ENCODE results near the gene CASP1. TPM values are rescaled to one million over a fixed set of nuclear protein-coding genes. Genes with fewer than 3 reads are reported as not detected.

CASP1 gene
- total RNA-seq, 1 experiment from 2014 or later = not detected

- 0 out of 4 replicates have a peak, but pooled peaks cover 0 to 3% of the 10 kb centered on the region in 2 experiments for H3K4me1 Mint-ChIP-seq
- Histone ChIP-seq H3K79me1 (ENCODE audit: insufficient read depth, low read depth, low read length, poor library complexity, severe bottlenecking) (no peaks in the 10 kb centered on the region), H3K4ac (ENCODE audit: low read depth, low read length) (no peak overlapping the region), H3K9me3 (ENCODE audit: control insufficient read depth, low read depth, low read length) (no peaks in the 10 kb centered on the region), H2BK5ac (ENCODE audit: insufficient read length, low read length) (no peak overlapping the region), H3K18ac (ENCODE audit: insufficient read length, low read depth, low read length) (no peak overlapping the region), H3K14ac (ENCODE audit: insufficient read depth, low read length) (no peak overlapping the region), H3K9ac (ENCODE audit: extremely low read depth, insufficient read length, low read length) (no peak overlapping the region), H2BK15ac (ENCODE audit: low read depth, low read length) (no peak overlapping the region), H3K4me1 (ENCODE audit: insufficient read depth, low read length) (0 out of 2 replicates have a peak, but pooled peaks cover 2% of the 10 kb centered on the region), H4K91ac (ENCODE audit: insufficient read length, low read depth, low read length) (no peak overlapping the region), H4K5ac (ENCODE audit: insufficient read length, low read depth, low read length) (no peak overlapping the region), H4K20me1 (ENCODE audit: control insufficient read depth, insufficient read depth, insufficient read length) (no peaks in the 10 kb centered on the region), H4K8ac (replicated peaks; ENCODE audit: insufficient read length, low read depth, low read length) (no peak overlapping the region), H2AFZ (ENCODE audit: low read length) (no peak overlapping the region), H2BK120ac (ENCODE audit: low read depth, low read length, poor library complexity, severe bottlenecking) (no peak overlapping the region), H3K27ac (ENCODE audit: insufficient read length, low read depth, low read length) (no peak overlapping the region), H3K4me2 (ENCODE audit: insufficient read depth, insufficient read length, low read length) (no peak overlapping the region), H2AK5ac (ENCODE audit: insufficient read length, low read length) (no peak overlapping the region), H3K23ac (ENCODE audit: insufficient read length, low read depth, low read length) (no peak overlapping the region), H3T11ph (ENCODE audit: low read length) (no peak overlapping the region), H2BK20ac (ENCODE audit: low read depth, low read length, poor library complexity, severe bottlenecking) (no peak overlapping the region), H3K23me2 (ENCODE audit: insufficient read length, low read depth, low read length, poor library complexity, severe bottlenecking) (no peaks in the 10 kb centered on the region), H2BK12ac (ENCODE audit: insufficient read length, low read depth, low read length) (no peak overlapping the region), H3K56ac (ENCODE audit: insufficient read length, low read depth, low read length) (no peak overlapping the region), H3K27me3 (ENCODE audit: insufficient read depth, low read length) (no peaks in the 10 kb centered on the region), H3K79me2 (ENCODE audit: insufficient read depth, low read length) (no peaks in the 10 kb centered on the region)
- no peaks in the 10 kb centered on the region; a peak in 2 of 5 replicates for H3K9me3 Mint-ChIP-seq
- no peak overlapping the region for H3K4me3 Mint-ChIP-seq
- WGBS (ENCODE audit: extremely low coverage, insufficient read length, low lambda C conversion rate) = no CpG with 5 or more reads among the region's 7 CpGs
- no peak overlapping the region for H3K27ac Mint-ChIP-seq
- peak; percentile 66 for DNase-seq
- H3K27me3 Mint-ChIP-seq (ENCODE audit: low read depth) = no peaks in the 10 kb centered on the region
- H3K36me3 Mint-ChIP-seq (ENCODE audit: insufficient read depth in 1 of 3, low read depth in 3 of 3) = peaks cover 0 to 2% (median 0%) of the 10 kb centered on the region in 3 experiments; a peak in 3 of 7 replicates
- TF ChIP-seq, protein P1, sequence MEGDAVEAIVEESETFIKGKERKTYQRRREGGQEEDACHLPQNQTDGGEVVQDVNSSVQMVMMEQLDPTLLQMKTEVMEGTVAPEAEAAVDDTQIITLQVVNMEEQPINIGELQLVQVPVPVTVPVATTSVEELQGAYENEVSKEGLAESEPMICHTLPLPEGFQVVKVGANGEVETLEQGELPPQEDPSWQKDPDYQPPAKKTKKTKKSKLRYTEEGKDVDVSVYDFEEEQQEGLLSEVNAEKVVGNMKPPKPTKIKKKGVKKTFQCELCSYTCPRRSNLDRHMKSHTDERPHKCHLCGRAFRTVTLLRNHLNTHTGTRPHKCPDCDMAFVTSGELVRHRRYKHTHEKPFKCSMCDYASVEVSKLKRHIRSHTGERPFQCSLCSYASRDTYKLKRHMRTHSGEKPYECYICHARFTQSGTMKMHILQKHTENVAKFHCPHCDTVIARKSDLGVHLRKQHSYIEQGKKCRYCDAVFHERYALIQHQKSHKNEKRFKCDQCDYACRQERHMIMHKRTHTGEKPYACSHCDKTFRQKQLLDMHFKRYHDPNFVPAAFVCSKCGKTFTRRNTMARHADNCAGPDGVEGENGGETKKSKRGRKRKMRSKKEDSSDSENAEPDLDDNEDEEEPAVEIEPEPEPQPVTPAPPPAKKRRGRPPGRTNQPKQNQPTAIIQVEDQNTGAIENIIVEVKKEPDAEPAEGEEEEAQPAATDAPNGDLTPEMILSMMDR (conservative IDR thresholded peaks at IDR 0.05) = peak; percentile 90
These were observed 34.1 kb downstream of the CASP1 start for GRCh38 chr11:105000797-105001196.

Data from H9 (cell line).